Mucosa of descending colon (tissue), 3 donors: ENCODE data around the gene GABBR2. TPM values are rescaled to one million over a fixed set of nuclear protein-coding genes. Genes with fewer than 3 reads are reported as not detected.

Experiments
- ATAC-seq: fragments of 200-7000 bp; cut with Tn5 transposase; one replicate; pipeline ENCODE4 v1.9.1; 2020; ENCODE audit warnings: mild to moderate bottlenecking, moderate library complexity
- DNase-seq, 3 donors: peaks; one replicate each; pipeline ENCODE4 v3.0.0-alpha.2; 2020
- H3K36me3 ChIP-seq: fragments of 200-600 bp; one replicate; pipeline ENCODE4 v1.8.0; 2021; ENCODE audit warnings: low read depth, mild to moderate bottlenecking
- H3K4me1 ChIP-seq: fragments of 200-600 bp; one replicate; pipeline ENCODE4 v1.8.0; 2021; ENCODE audit warnings: low read depth, mild to moderate bottlenecking
- H3K4me3 ChIP-seq: fragments of 200-600 bp; one replicate; pipeline ENCODE4 v1.8.0; 2021; ENCODE audit warnings: mild to moderate bottlenecking
- H3K9me3 ChIP-seq: fragments of 200-600 bp; one replicate; pipeline ENCODE4 v1.8.0; 2021; ENCODE audit warnings: mild to moderate bottlenecking
- intact Hi-C, 2 donors: fragments of 100-400 bp; cut with DNase I in 1 of 2; cut with micrococcal nuclease in 1 of 2; formaldehyde crosslinking; loops; one replicate each; pipeline versions ENCODE4 v1.11.0 to v1.11.1; 2022; cut with DNase I, micrococcal nuclease
- total RNA-seq, 3 donors: library from RNA; stranded (reverse); fragmentation: NEBNext Ultra II Directional in 2 of 3; extraction: Animal tissue kit (Norgen Biotek cat#: 25700) in 2 of 3; gene quantifications; one replicate each; pipeline versions ENCODE4 v1.2.1 to v1.2.4, GENCODE V29; 2021 to 2023
- TF ChIP-seq, protein P1 (sequence below): fragments of 200-600 bp; IDR thresholded peaks from one replicate; pipeline ENCODE4 v1.8.0; 2022; ENCODE audit warnings: antibody characterized with exemption, mild to moderate bottlenecking
- donor health status: DM: no; HTN: no; CAD: no; lungs with moderate emphysema.
- donor health status: DM: no; HTN: no; CAD: no.
- donor health status: DM: no; HTN: yes; CAD: no.

GABBR2 gene
- total RNA-seq, 3 donors from 2014 or later: 0.35 TPM; not detected in 2

DNA sequence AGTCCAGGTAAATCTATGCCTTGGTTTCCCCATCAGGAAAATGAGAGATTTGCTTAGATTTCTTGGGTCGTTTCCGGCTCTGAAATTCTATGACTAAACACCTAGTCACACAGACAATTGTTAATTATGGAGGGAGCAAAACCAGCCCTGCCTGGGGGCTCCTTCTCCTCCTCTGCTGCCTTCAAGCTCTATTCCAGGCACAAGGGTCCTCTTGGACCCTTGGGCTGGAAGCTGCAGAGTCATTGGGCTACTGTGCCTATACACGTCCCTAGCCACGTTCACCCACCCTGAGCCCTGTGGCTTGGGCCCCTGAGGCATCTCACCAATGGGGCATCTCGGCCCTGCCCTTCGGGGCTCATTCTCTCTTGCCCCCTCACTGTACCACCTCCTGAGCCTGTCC, 379.5 kb downstream of the GABBR2 start:
- Histone ChIP-seq H3K4me1 (no peaks in the 10 kb centered on the region), H3K36me3 (no peaks in the 10 kb centered on the region), H3K9me3 (no peaks in the 10 kb centered on the region), H3K4me3 (no peak overlapping the region)
- intact Hi-C loops: no loop called here
- DNase-seq (no peak), ATAC-seq (no peak)
- TF ChIP-seq, protein P1, sequence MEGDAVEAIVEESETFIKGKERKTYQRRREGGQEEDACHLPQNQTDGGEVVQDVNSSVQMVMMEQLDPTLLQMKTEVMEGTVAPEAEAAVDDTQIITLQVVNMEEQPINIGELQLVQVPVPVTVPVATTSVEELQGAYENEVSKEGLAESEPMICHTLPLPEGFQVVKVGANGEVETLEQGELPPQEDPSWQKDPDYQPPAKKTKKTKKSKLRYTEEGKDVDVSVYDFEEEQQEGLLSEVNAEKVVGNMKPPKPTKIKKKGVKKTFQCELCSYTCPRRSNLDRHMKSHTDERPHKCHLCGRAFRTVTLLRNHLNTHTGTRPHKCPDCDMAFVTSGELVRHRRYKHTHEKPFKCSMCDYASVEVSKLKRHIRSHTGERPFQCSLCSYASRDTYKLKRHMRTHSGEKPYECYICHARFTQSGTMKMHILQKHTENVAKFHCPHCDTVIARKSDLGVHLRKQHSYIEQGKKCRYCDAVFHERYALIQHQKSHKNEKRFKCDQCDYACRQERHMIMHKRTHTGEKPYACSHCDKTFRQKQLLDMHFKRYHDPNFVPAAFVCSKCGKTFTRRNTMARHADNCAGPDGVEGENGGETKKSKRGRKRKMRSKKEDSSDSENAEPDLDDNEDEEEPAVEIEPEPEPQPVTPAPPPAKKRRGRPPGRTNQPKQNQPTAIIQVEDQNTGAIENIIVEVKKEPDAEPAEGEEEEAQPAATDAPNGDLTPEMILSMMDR: no peak

DNA sequence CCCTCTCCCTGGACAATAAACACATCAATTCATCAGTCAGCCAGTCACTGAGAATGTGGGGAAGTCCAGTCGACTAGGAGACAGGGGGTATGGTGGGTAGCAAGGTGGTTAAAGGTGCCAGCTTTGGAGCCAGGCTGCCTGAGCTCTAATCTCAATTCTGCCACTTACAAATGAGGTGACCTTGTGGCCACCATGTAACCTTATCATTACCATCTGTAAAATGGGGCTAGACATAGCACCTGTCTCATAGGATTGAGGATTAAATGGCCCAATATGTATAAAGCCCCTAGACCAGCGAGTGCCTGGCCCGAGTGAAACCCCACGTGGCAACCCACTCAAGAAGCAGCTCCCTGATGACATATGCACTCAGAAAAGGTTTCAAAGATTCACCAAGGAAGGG, 380.0 kb downstream of the GABBR2 start:
- Histone ChIP-seq H3K4me1 (no peaks in the 10 kb centered on the region), H3K36me3 (no peaks in the 10 kb centered on the region), H3K4me3 (no peak overlapping the region), H3K9me3 (no peaks in the 10 kb centered on the region)
- DNase-seq: no peak
- intact Hi-C loops: no loop called here
- no peak for ATAC-seq
- TF ChIP-seq, protein P1: no peak

DNA sequence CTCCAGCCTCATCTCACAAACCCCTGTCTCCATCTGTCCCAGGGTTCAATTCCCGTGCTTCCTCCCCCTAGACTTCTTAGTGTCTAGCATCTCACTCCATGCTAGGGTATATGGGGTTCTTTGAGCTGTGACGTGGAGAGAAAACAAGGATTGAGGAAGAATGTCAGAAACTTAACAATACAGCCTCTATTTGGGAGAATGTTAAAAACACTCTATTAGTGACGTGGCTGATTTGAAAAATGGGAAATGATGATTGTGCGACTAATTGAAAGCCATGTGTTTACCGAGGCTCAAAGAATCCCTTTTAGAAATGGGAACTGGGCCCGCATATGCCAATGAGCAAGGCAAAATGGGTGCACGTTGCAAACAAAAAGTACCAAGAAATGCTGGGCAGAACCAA, 380.6 kb downstream of the GABBR2 start:
- DNase-seq (no peak), ATAC-seq (no peak)
- Histone ChIP-seq H3K4me1 (no peaks in the 10 kb centered on the region), H3K36me3 (no peaks in the 10 kb centered on the region), H3K4me3 (no peak overlapping the region), H3K9me3 (no peaks in the 10 kb centered on the region)
- TF ChIP-seq, protein P1: no peak
- intact Hi-C loops: no loop called here

DNA sequence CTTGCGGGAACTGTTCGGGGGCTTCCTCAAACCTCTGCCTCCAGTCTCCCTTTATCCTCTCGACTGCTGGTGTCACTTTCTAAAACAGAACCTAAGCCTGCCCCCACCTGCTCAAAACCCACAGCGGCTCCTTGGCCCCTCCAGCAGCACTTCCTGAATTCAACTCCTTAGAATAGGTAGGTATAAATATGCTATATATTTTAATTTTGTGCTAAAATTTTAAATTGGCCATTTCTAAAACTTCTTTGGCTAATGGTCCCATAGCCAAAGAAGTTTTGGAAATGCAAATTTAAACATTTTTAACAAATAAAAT, 381.5 kb downstream of the GABBR2 start:
- intact Hi-C loops: no loop called here
- no peak overlapping the region for H3K4me3 ChIP-seq
- H3K36me3 ChIP-seq: no peaks in the 10 kb centered on the region

DNA sequence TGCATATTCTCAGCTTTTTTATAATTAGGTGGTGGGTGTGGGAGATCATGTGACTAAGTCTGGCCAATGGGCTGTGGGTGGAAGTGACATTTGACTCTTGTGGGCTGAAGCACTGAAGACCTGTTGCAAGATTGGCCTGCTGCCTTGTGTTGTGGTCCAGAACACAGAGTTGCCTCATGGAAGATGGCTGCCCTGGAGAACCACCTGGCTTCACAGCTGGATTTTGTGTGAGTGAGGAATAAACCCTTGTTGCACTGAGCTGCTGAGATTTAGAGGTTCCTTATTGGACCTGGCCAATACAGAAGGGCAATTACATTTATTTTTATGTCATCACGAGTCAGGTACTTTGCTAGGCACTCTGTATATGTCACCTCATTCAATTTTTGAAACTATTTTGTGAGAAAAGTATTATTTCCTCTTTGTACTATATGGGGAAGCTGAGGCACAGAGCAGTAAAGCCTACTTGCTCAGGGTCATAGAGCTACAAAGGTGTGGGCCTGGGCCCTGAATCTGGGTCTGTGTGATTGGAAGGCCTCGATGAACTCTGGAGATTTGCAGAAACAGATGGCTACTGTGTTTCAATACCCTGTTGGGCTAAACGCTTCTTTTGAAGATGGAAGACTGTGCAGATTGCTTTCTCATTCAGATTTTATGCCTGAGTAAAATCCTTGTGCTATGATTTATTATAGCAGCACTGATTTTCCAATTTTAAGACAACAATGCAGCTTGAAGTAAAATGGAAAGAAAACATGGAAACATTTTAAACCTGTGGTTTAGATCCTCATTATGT, 382.1 kb downstream of the GABBR2 start:
- Histone ChIP-seq H3K4me1 (no peaks in the 10 kb centered on the region), H3K4me3 (no peak overlapping the region), H3K36me3 (no peaks in the 10 kb centered on the region), H3K9me3 (no peaks in the 10 kb centered on the region)
- intact Hi-C loops: no loop called here
- TF ChIP-seq, protein P1: no peak
- DNase-seq: no peak
- no peak for ATAC-seq

More for the DNA sequence above, 381.5 kb downstream of the GABBR2 start:
- TF ChIP-seq, protein P1: no peak
- DNase-seq (no peak), ATAC-seq (no peak)
- Histone ChIP-seq H3K9me3 (no peaks in the 10 kb centered on the region), H3K4me1 (no peaks in the 10 kb centered on the region)
